Tibial artery (tissue), 4 donors: ENCODE data around the gene ST6GALNAC6.

ENCODE experiments used
- DNase-seq, 2 donors: peaks; one replicate each; pipeline ENCODE4 v3.0.0-alpha.2; 2019
- H3K27ac ChIP-seq, 2 donors: fragments of 200-600 bp; sonication (generic) in 1 of 2; 1 replicate in 1 of 2; 2 replicates in 1 of 2; pipeline ENCODE4 v1.5.1; 2018 to 2019; ENCODE audit warnings: mild to moderate bottlenecking in 1 of 2
- H3K27me3 ChIP-seq, 2 donors: fragments of 200-600 bp; sonication (generic) in 1 of 2; one replicate each; pipeline versions ENCODE4 v1.5.1 to v1.6.0; 2016 to 2019
- H3K36me3 ChIP-seq, 3 donors: fragments of 200-600 bp; sonication (generic) in 2 of 3; one replicate each; pipeline ENCODE4 v1.5.1; 2016 to 2019; ENCODE audit warnings: mild to moderate bottlenecking in 2 of 3
- H3K4me1 ChIP-seq, 4 donors: fragments of 200-600 bp; sonication (generic) in 2 of 4; 1 replicate in 3 of 4; 2 replicates in 1 of 4; pipeline ENCODE4 v1.5.1; 2016 to 2019
- H3K4me3 ChIP-seq, 2 donors: fragments of 200-600 bp; sonication (generic) in 1 of 2; 1 replicate in 1 of 2; 2 replicates in 1 of 2; pipeline ENCODE4 v1.5.1; 2018 to 2019; ENCODE audit warnings: mild to moderate bottlenecking in 2 of 2
- H3K9me3 ChIP-seq, 3 donors: fragments of 200-600 bp; sonication (generic) in 1 of 3; one replicate each; pipeline ENCODE4 v1.5.1; 2016 to 2019
- intact Hi-C: fragments of 100-400 bp; cut with DNase I; formaldehyde crosslinking; loops from one replicate; pipeline ENCODE4 v1.15.0; 2023; ENCODE audit warnings: low total_unique reads
- TF ChIP-seq, protein P1 (sequence below), 2 experiments: fragments of 200-600 bp in 1 of 2; fragments of 450-650 bp in 1 of 2; IDR thresholded peaks; one replicate each; pipeline ENCODE4 v1.5.1; 2017 to 2019; ENCODE audit warnings: antibody characterized with exemption in 2 of 2, mild to moderate bottlenecking in 1 of 2, moderate library complexity in 1 of 2

Gene ST6GALNAC6

DNA sequence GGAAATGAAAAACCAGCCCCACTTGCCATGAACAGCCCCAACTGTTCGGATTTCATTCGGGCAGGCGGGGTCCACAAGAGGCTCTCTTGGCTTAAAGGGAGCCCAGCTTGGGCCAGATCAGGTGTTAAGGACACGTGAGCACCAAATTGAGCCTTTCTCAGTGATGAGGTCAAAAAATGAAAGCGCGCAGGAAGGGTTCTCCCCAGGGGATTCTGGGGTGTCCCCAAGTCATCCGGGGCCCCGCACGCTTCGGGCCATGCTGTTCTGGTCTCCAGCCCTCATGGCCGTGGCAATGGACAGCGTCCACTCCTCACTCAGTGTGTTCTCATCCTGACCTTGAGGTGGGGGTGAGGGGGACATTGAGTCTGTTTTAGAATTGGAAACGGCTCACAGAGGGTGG, 32.9 kb downstream of the ST6GALNAC6 start:
- DNase-seq, result no peak
- H3K27ac ChIP-seq, result no peak overlapping the region
- intact Hi-C loops, result loop anchor here (5.0 kb wide), 1 partner anchor 274 kb away; no protein-coding TSS in a partner anchor
- H3K4me3 ChIP-seq, result no peak overlapping the region
- peaks cover 5 to 13% (median 8%) of the 10 kb centered on the region in 4 donors for H3K4me1 ChIP-seq
- H3K27me3 ChIP-seq, result no peaks in the 10 kb centered on the region
- no peaks in the 10 kb centered on the region for H3K9me3 ChIP-seq
- TF ChIP-seq, protein P1, sequence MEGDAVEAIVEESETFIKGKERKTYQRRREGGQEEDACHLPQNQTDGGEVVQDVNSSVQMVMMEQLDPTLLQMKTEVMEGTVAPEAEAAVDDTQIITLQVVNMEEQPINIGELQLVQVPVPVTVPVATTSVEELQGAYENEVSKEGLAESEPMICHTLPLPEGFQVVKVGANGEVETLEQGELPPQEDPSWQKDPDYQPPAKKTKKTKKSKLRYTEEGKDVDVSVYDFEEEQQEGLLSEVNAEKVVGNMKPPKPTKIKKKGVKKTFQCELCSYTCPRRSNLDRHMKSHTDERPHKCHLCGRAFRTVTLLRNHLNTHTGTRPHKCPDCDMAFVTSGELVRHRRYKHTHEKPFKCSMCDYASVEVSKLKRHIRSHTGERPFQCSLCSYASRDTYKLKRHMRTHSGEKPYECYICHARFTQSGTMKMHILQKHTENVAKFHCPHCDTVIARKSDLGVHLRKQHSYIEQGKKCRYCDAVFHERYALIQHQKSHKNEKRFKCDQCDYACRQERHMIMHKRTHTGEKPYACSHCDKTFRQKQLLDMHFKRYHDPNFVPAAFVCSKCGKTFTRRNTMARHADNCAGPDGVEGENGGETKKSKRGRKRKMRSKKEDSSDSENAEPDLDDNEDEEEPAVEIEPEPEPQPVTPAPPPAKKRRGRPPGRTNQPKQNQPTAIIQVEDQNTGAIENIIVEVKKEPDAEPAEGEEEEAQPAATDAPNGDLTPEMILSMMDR (IDR thresholded peaks at IDR 0.05), result no peak
- H3K36me3 ChIP-seq, result peaks cover 8 to 51% (median 32%) of the 10 kb centered on the region in 3 donors

DNA sequence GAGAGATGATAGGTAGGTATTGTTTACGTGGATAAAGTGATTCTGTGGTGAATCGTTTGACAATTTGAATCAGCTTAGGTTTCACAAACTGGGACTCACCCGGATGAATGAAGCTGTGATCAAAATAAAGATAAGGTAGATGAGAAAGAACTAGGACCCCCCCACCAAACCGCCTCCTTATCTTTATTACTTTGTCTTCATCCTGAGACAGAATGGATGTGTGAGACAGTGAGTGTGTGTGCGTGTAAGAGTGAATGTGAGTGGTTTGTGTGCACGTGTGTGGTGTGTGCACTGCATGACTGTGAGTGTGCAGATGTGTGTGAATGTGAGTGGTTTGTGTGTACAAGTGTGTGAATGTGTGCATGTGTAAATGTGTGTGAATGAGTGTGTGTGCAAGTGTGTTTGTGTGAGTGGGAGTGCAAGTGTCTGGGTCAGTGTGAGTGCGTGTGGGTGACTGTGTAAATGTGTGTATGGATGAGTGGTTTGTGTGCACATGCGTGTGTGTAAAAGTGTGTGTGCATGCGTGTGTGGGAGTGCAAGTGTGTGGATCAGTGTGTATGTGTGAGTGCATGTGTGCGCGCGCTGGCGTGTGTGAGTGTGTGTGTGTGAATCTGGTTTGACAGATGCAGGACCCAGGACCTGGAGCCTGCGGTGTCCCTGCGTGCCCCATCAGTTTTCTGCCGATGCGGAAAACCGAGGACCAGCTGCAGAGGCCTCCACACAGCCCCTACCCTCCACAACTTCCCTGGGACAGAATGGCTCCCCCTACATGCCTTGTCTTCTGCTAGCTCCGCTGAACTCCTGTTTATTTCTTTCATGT, 33.5 kb downstream of the ST6GALNAC6 start:
- no peaks in the 10 kb centered on the region for H3K27me3 ChIP-seq
- no peak overlapping the region for H3K4me3 ChIP-seq
- no peak overlapping the region for H3K27ac ChIP-seq
- H3K4me1 ChIP-seq, result peaks cover 5 to 18% (median 8%) of the 10 kb centered on the region in 4 donors
- intact Hi-C loops, result loop anchor here (5.0 kb wide), 1 partner anchor 274 kb away; no protein-coding TSS in a partner anchor
- TF ChIP-seq, protein P1 (IDR thresholded peaks at IDR 0.05), result no peak
- H3K9me3 ChIP-seq, result no peaks in the 10 kb centered on the region
- peaks cover 8 to 44% (median 25%) of the 10 kb centered on the region in 3 donors for H3K36me3 ChIP-seq
- DNase-seq, result no peak

DNA sequence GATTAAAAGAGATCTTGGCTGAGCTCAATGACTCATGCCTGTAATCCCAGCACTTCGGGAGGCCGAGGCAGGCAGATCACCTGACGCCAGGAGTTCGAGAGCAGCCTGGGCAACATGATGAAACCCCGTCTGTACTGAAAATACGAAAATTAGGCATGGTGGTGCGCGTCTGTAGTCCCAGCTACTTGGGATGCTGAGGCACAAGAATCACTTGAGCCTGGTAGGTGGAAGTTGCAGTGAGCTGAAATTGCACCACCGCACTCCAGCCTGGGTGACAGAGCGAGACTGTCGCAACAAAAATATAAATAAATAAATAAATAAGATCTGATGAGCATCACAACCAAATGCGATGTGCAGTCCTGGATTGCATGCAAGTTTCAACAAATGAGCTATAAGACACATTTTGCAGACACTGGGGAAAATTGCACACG, 36.2 kb downstream of the ST6GALNAC6 start:
- Histone ChIP-seq H3K27ac (peak overlapping the region in 1 of 2 donors; percentile 80), H3K4me1 (peaks cover 8 to 44% (median 16%) of the 10 kb centered on the region in 4 donors), H3K36me3 (peaks cover 8 to 24% (median 11%) of the 10 kb centered on the region in 3 donors), H3K9me3 (no peaks in the 10 kb centered on the region), H3K4me3 (no peak overlapping the region), H3K27me3 (no peaks in the 10 kb centered on the region)
- DNase-seq, result no peak
- TF ChIP-seq, protein P1 (IDR thresholded peaks at IDR 0.05), result no peak
- intact Hi-C loops, result no loop called here

DNA sequence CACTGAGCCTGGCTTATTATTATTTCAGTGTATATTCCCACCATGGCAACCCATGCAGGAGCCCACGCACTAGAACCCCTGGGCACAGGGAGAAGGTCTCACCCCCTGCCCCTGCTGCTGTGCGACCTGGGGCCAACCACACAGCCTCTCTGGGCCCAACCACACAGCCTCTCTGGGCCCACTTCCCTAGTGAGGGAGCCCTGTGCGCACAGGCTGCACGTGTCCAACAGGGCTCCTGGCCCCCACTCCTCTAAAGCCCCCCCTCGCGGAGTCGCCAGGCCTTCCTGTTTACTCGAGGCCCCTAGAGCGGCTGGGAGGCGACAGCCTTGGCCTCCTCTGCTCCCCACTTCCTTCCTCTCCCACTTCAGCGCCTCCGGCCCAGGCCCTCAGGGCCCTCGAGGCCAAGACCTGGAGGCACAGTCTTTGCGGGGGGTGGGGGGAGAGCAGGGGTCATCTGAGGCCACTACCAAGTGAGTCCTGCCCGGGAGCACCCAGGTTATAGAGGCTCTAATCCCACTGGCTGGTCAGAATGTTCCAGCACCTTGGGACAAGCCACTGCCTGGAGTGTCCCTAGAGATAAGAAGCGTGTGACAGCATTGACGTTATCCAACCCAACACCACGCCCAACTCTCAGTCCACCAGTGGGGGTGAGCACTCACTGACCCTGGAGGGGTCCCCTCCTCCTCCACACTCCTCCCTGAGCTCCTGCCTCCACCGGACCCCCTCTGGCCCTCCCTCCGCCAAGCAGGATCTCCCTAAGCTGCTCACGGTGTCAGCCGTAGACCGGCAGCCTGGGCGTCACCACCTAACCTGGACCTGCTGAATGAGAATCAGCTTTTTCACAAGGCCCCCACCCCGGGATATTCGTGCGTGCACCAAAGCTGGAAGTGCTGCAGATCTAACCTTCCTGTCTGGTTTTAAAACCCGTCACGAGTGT, 37.1 kb downstream of the ST6GALNAC6 start:
- intact Hi-C loops, result no loop called here
- peaks cover 12 to 53% (median 25%) of the 10 kb centered on the region in 4 donors for H3K4me1 ChIP-seq
- no peaks in the 10 kb centered on the region for H3K9me3 ChIP-seq

DNA sequence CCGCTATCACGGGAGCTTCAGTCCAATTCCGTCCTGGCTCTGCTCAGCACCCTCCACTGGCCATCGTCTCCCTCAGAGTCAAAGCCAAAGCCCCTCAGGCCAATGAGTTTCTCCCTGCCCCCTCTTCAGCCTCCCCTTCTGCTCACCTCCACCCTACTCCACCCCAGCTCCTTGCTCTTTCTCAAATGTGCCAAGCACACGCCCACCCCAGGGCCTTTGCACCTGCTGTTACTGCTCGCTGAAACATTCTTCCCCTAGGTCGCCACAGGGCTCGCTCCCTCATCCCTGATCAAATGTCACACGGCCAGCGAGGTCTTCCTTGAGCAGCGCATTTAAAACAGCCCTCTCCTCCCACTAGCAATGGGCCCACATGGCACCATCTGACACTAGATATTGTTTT, 38.6 kb downstream of the ST6GALNAC6 start:
- Histone ChIP-seq H3K36me3 (no peaks in the 10 kb centered on the region), H3K27ac (peak overlapping the region; percentile 27 to 80), H3K9me3 (no peaks in the 10 kb centered on the region), H3K4me3 (no peak overlapping the region), H3K4me1 (peaks cover 13 to 64% (median 30%) of the 10 kb centered on the region in 4 donors), H3K27me3 (no peaks in the 10 kb centered on the region)
- intact Hi-C loops, result no loop called here
- TF ChIP-seq, protein P1 (IDR thresholded peaks at IDR 0.05), result no peak
- no peak for DNase-seq

More for the DNA sequence above, 37.1 kb downstream of the ST6GALNAC6 start:
- no peaks in the 10 kb centered on the region for H3K27me3 ChIP-seq
- no peak overlapping the region for H3K4me3 ChIP-seq
- TF ChIP-seq, protein P1 (IDR thresholded peaks at IDR 0.05), result no peak
- DNase-seq, result peak; percentile 81 to 88
- peak overlapping the region; percentile 70 to 80 for H3K27ac ChIP-seq
- H3K36me3 ChIP-seq, result peaks cover 0 to 15% (median 2%) of the 10 kb centered on the region in 3 donors
